H4 (cell line): ENCODE results near the gene NAP1L4. TPM values are rescaled to one million over a fixed set of nuclear protein-coding genes. Genes with fewer than 3 reads are reported as not detected.

ENCODE experiments used
- DNase-seq: peaks from one replicate; pipeline ENCODE4 v3.0.0-alpha.2; 2015; ENCODE audit warnings: low spot score
- total RNA-seq: library from RNA; depleted of rRNA; stranded (reverse); fragments of >200 nt; shearing (Covaris generic); gene quantifications from 2 replicates; pipeline ENCODE4 v1.2.3, GENCODE V29; 2014; rRNA removed

Gene NAP1L4, protein sequence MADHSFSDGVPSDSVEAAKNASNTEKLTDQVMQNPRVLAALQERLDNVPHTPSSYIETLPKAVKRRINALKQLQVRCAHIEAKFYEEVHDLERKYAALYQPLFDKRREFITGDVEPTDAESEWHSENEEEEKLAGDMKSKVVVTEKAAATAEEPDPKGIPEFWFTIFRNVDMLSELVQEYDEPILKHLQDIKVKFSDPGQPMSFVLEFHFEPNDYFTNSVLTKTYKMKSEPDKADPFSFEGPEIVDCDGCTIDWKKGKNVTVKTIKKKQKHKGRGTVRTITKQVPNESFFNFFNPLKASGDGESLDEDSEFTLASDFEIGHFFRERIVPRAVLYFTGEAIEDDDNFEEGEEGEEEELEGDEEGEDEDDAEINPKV
- 104 and 128 TPM in 2 replicates for total RNA-seq

DNA sequence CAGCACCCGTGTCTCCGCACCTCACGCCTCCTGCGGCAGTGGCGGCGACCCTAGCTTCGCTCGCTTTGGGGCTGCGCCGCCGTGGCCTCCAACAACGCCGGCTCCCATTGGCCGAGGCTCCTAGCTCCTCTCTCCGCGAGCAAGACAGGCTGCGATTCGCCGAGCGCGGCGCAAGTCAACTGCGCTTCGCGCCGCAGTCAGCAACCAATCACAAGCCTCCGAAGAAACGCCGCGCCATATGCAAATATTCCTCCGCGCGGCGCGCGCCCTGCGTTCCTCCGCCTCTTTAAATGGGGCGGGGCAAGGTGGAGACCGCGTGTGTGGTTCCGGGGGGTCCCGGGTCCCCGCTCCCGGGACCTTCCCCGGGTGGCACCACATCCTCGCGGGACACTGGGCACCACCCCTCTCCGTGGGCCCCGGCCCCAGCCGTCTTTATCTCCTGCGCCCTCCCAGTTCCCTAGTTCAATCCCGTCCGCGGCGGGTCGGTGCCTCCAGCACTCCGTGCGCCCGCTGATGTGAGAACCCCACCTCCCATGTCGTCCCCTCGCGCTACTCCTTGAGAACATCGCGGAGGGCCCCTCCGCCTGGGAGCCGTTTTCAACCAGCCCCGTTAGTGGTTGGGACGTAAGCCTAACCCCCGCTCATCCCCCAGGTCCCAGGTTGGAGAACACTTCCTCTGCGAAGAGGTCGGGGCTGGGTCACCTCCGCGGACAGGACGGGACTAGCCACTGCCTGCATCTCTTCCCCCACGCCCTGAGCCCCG lies at the start of gene NAP1L4:
NAP1L4 (minus strand) TSS at position 96 of the 763 bp plus-strand sequence. CDS start 13,109 bp downstream, outside the sequence.
- peak; percentile 98 for DNase-seq

DNA sequence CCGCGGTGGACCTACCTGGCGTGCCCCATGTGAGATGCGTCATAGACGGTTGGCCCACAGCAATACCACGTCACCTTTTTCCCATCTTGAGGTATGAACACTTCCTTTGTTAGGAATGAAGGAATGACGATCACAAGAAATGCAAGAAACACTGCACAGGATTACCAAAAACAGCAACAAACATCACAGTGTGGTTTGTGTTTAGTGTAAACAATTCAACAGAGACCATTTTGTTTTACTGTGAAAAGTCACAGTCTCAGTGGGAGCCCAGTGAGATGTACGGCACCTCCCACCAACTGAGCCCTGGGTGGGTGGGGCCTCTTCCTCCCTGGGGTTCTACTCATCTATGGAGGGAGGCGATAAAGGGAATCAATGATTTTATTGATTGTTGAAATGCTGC lies 48.8 kb upstream of the NAP1L4 start:
- DNase-seq, result no peak

GRCh38 chr11:3037945-3038271 lies 45.8 kb upstream of the NAP1L4 start:
- no peak for DNase-seq

DNA sequence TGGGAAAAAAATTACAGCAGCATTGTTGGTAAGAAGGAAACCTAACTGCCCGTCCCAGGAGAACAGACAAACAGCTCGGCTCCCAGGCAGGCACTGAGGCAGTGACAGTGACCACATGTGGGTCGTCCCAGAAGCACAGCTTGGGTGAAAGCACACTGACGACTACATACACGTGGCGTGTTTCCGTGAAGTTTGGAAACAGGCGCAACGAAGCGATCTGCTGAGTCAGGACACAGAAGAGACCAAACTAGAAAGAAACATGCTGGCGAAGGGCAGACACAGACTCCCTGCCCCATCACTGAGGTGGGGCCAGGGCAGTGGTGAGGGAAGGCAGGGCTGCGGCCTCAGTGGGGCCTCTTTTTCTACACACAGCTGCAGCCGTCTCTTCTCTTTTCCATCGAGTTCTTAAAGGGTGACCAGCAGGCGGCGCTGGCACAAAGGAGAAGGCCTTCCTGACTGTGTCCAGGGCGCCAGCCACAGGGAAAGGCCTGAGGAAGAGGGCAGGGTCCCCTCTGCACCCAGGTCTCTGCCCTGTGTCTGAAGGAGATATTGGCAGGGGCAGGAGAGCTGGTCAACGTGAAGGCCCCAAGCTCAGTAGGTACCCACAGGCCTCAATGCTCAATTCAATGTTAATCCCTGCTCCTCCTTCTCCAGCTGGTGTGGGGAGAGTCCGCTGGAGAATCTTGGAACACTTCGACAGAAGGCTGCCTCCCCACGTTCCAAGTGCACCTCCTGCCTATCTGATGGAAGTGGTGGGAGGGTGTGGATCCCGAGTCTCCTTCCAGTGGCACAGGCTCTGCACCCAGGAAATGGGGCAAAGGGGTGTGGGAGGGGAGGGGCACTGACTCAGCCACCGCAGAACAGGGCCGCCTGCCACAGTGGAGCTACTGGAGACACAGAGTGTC lies 45.2 kb upstream of the NAP1L4 start:
- DNase-seq, result peak; percentile 59

GRCh38 chr11:3036419-3036818 lies 44.3 kb upstream of the NAP1L4 start:
- no peak for DNase-seq

DNA sequence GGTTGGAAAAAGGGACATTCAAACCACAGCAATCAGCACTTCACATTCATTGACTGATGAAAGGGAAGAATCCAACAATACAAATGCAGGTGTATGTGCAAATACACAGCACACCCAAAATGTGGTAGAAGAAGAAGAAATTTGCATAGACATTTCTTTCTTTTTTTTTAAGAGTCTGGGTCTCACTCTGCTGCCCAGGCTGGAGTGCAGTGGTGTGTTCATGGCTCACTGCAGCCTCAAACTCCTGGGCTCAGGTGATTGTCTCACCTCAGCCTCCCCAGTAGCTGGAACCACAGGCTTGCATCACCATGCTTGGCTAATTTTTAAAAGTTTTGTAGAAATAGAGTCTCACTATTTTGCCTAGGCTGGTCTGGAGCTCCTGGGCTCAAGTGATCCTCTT lies 43.2 kb upstream of the NAP1L4 start:
- DNase-seq, result no peak

DNA sequence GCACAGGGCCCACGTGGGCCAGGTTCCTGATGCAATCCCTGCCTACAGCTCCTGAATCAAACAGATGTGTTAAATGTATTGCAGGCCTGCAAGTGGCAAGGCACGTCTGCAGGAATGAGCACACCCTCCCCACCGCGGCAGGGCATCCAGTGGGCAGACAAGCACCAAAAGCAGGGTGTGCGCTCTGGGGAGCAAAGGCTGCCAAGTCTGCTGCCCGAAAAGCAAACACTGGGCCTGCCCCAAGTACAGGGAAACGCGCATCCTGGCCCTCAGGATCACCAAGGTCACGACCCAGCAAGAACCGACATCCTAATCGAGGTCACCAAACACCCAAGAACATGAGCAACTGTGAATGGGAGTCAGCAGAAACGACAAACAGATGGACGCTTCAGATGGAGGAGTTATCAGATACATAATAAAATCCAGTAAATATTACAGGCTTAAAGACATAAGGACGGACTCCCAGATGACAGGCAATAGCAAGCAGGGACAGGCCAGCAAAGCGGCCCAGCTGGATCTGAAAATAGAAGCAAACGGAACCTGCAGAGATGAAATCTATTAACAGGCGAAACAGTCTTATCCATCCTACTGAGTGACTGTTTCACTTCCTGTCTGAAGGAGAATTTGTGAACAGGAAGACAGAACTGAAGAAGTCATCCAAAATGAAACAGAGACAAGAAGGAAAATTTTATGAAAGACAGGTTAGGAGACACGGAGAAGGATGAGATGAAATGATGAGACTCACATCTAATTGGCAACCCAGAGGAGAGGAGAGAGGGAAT lies 38.4 kb upstream of the NAP1L4 start:
- DNase-seq, result no peak

DNA sequence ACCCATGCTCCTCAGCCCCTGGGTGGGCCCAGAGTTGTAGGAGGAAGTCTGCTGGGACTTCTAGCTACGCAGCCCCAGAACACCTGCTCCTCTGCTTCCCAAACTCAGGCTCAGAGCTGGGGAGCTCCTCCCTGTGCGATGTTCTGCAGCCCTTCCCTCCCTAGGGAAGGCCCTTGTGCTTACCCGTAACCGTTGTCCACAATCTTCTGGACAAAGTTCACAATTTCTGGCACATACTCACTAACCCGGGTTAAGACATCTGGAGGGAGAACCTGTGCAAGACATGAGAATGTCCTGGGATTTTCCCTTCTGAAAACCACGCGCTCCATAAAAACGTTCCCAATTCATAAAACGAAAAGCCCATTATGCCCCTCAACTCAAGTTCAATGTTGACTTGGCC lies 36.7 kb upstream of the NAP1L4 start:
- no peak for DNase-seq

- DNase-seq, result no peak
These were observed 34.7 kb upstream of the NAP1L4 start for GRCh38 chr11:3026803-3027202.

GRCh38 chr11:3022982-3023381 lies 30.9 kb upstream of the NAP1L4 start:
- no peak for DNase-seq

DNA sequence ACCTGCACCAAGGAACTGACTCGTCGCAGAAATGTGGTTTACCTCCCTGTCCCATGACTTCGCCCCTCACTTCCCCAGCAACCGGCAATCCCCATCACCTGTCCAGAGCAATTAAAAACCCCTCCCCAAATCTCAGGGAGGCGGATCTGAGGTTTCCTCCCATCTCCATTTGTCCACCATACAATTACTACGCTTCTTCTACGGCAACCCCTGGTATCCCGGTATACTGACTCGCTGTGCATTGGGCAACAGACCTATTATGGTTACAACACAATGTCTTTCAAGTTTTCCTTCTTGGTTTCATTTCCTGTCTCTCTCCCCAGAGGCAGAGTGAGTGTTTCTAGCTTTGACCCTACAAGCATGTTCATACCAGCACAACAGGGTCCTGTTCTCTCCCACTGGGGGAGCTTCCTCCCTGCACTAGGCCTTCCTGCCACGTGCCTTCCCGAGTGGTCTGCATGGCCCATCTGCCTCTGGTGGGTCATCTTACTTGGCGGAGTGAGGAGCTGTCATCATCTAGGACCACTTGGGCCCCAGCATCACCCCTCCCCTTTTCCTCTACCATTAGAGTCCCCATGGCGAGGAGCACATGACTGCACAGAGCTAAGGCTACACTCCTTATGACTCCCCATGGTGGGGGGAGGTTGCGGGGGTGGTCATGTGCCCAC lies 30.3 kb upstream of the NAP1L4 start:
- no peak for DNase-seq

DNA sequence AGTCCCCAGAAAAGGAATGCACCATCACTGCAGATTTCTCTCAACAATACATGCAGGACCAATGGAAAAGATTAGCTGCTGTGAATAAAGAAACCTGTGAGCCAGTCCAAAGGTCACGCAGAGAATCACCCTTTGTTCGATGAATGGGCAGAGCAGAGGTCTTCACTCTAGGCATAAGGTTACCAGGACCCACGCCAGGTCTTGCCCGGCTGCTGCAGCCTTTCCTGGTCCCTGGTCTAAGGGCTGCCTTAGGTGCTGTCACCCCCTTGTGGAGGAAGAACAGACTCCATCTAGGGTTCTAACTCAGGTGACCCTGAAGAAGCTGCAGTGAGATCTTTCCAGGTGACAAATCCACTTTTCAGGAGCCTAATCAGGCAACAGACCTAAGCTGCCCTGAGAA lies 29.0 kb upstream of the NAP1L4 start:
- DNase-seq, result peak; percentile 42

DNA sequence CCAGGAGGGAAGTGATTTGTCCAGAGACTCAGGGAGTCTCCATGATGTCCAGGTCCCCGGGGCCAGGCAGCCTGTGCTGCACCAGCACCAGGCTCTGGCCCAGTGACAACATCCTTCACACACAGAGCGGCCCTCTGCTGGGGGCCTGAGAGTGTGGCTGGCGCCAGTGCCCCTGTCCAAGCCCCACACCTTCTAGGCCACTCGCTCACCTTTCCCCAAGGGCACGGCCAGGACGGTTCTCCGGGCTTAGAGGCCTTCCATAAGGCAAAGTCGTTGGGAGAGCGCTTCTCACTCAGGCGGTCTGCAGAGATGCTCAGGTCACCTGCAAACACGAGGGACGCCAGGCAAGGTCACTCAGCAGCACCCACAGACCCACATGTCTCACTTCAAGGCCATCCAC lies 27.9 kb upstream of the NAP1L4 start:
- DNase-seq, result no peak

DNA sequence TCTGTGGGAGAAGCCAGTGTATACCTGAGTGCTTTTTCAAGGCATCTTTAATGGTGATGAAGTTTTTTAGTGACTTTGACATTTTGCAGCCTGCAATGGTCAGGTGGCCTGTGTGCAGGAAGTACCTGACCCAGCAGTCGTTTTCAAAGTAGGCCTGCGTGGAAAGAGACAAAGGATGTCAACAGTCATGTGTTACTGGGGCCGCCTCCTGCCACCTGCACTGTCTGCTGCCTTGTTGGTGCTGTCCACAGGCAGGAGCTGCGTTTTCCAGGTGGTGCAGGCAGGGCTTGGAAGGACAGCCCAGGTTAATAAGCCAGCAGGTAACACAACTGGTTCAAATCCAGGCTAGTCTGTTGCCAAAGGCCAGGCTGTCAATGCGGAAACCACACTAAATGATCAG lies 26.5 kb upstream of the NAP1L4 start:
- DNase-seq, result no peak

DNA sequence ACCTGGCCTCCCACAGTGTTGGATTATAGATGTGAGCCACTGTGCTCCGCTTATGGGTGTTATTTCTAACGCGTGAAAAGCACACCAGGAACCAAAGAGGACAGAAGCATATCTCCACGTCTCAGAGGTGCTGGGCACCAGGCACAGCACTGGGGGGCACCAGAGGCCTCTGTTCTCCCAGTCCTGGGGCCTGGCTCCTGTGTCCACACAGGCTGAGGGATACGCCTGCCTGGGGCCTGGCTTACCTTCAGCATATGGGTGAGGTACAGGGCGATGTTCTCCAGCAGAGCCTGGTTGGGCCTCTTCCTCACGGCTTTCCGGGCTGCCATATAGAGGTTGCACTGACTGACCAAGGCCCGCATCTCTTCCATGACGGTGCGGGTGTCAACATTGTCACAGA lies 24.7 kb upstream of the NAP1L4 start:
- DNase-seq, result no peak

GRCh38 chr11:3015796-3016195 lies 23.7 kb upstream of the NAP1L4 start:
- DNase-seq, result no peak

DNA sequence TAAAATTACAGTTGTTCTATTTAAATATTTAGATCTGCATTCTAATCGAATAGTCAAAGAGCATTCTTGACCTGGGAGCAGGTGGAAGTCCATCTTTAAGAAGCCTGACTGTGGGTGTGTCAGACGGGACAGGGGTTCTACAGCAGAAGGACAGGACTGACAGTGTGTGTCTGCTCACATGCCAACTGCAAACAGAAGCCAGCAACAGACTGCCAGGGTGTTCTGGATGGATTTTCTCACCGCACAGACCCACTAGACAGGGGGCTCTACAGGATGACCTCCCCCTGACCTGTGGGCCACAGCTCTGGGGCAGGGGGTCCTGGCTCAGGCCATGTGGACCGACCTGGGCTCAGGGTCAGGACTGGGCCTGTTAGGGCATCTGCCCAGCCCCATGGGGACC lies 22.8 kb upstream of the NAP1L4 start:
- no peak for DNase-seq

DNA sequence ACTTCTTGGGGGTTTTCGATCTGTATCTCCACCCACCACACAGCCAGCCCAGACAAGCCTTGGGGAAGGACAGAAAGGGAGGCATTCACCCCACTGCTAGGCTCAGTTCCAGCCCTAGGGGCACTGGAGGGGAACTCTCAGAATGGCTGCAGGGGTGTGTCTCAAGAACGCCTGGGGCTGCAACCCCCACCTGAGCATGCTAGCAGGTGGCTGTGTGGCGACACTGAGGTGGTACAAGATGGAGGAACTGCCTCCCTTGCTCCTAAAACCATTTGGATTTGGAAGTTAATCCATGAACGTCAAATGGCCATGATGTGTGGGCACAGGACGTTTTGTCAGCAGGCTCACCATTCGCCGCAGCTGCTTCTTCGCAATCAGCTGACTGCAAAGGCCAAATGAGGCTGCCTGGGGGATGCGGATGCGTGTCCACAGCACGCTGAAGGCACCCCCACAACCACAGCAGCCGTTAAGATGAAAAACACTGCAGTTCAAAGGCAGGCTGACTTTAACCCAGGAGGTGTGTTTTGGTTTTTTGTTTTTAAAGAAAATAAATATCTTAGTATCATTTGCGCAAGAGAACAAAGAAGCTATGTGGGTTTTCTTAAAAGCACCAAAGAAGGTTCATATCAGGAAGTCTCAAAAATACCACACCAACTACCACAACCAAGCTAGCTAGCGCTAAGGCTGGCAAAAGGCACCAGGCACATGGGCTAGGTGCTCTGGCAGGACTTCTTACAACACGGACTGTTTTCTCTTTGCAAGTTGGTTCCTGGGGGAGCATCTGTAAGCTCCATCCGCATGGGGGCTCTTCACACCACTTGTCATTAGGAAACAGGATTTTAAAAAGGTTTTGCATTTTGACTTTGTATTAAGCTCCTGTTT lies 22.2 kb upstream of the NAP1L4 start:
- no peak for DNase-seq

GRCh38 chr11:3011891-3012885 lies 20.1 kb upstream of the NAP1L4 start:
- DNase-seq, result no peak
